Stimulated activated naive B cell treated with anti-CD40 and anti-IgM and Interleukin-4, amounts not matched to agents 10 μg/mL and 1 μg/mL and 100 μg/mL, for 72 hours (primary cell): Measurements from ENCODE around the gene PTP4A2.

Source experiments
- ATAC-seq, 2 donors: fragments of 150-1000 bp; cut with Tn5 transposase; replicated peaks; 2 replicates each; pipeline ENCODE4 v1.10.0; 2021; ENCODE audit warnings: moderate library complexity in 1 of 2
- DNase-seq: peaks from one replicate; pipeline ENCODE4 v3.0.0; 2021
- H3K27ac Mint-ChIP-seq: one replicate; pipeline ENCODE4 v1.8.0; 2022; ENCODE audit warnings: mild to moderate bottlenecking, mixed read lengths
- H3K27me3 Mint-ChIP-seq, 2 donors: one replicate each; pipeline ENCODE4 v1.8.0; 2022; ENCODE audit warnings: mixed read lengths in 2 of 2
- H3K36me3 Mint-ChIP-seq, 2 donors: one replicate each; pipeline ENCODE4 v1.8.0; 2022; ENCODE audit warnings: mixed read lengths in 2 of 2, mild to moderate bottlenecking in 1 of 2
- H3K4me1 Mint-ChIP-seq, 2 donors: one replicate each; pipeline ENCODE4 v1.8.0; 2022; ENCODE audit warnings: mixed read lengths in 2 of 2, mild to moderate bottlenecking in 1 of 2
- H3K4me3 Mint-ChIP-seq, 2 donors: one replicate each; pipeline ENCODE4 v1.8.0; 2022; ENCODE audit warnings: mild to moderate bottlenecking in 2 of 2, mixed read lengths in 2 of 2, moderate library complexity in 1 of 2
- H3K9me3 Mint-ChIP-seq, 2 donors: one replicate each; pipeline ENCODE4 v1.8.0; 2022; ENCODE audit warnings: mixed read lengths in 2 of 2, mild to moderate bottlenecking in 1 of 2

Gene PTP4A2

GRCh38 chr1:31939484-31940329 is 1.5 kb upstream of the PTP4A2 start:
- Mint-ChIP-seq H3K27me3 (no peaks in the 10 kb centered on the region), H3K9me3 (no peaks in the 10 kb centered on the region), H3K27ac (peak overlapping the region; percentile 92), H3K36me3 (peaks cover 14 to 21% of the 10 kb centered on the region in 2 donors), H3K4me1 (peaks cover 44 to 81% of the 10 kb centered on the region in 2 donors), H3K4me3 (peak overlapping the region; percentile 36 to 64)
- DNase-seq, result peak; percentile 79
- peak; percentile 54 to 55 for ATAC-seq

DNA sequence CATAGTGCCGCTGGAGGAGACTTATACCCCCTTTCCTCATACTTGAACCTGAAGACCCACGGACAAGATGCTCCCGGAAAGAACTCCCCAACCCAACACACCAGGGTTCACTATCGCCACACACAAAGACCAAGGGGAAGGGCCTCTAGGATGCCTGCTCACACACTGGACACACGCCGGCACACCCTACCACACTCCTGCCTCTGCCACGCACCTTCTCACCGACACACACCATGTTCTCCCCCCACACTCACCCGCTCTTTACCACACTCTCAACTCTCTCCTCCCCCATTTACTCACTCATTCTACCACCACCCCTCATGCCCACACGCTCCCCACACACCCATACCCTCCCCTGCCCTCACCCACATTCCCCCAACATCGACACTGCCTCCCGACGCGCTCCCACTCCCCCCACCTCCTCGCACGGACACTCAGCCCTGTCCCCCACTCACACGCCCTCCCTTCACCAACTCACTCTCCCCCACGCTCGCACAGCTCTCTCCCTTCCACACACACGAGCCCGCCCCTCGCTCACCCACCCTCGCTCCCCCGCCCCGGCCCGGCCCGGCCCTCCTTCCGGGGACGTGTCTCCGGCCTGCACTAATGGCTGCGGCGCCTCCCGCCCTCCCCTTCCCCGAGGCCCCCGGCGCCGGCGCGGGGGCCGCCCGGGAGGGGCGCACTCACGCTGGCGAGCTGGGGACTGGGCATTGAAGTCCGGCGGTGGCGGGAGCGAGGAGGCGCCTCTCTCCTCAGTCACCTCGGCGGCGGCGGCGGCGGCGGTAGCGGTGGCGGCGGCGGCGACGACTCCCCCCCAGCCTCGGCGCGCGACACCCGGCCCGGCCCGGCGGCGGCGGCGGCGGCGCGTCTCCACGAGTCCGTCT is 626 bp downstream of the PTP4A2 start:
- Mint-ChIP-seq H3K27ac (peak overlapping the region; percentile 96), H3K27me3 (no peaks in the 10 kb centered on the region), H3K4me1 (peaks cover 40 to 83% of the 10 kb centered on the region in 2 donors), H3K9me3 (no peaks in the 10 kb centered on the region), H3K36me3 (peaks cover 16 to 25% of the 10 kb centered on the region in 2 donors), H3K4me3 (peak overlapping the region; percentile 98 to 100)
- ATAC-seq, result peak; percentile 36 to 48
- peak; percentile 45 for DNase-seq

DNA sequence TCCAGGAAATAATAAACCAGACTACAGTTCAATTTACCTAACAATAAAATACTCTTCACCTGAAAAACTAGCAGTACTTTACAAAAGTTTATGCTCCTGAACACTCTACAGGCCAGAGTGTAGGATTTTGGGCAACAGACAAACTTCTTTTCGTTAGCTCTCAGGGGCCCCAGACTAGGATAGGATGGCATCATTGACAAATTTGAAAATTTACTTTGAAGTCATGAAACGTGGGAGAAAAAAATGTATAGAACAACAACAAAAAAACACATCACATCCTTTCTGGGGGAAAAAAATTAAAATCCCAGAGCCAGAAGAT is 1.2 kb downstream of the PTP4A2 start:
- Mint-ChIP-seq H3K9me3 (no peaks in the 10 kb centered on the region), H3K4me1 (peaks cover 37 to 83% of the 10 kb centered on the region in 2 donors), H3K27ac (peak overlapping the region; percentile 96), H3K27me3 (no peaks in the 10 kb centered on the region), H3K4me3 (peak overlapping the region; percentile 98 to 100), H3K36me3 (peaks cover 17 to 25% of the 10 kb centered on the region in 2 donors)
- no peak for DNase-seq
- no peak for ATAC-seq

DNA sequence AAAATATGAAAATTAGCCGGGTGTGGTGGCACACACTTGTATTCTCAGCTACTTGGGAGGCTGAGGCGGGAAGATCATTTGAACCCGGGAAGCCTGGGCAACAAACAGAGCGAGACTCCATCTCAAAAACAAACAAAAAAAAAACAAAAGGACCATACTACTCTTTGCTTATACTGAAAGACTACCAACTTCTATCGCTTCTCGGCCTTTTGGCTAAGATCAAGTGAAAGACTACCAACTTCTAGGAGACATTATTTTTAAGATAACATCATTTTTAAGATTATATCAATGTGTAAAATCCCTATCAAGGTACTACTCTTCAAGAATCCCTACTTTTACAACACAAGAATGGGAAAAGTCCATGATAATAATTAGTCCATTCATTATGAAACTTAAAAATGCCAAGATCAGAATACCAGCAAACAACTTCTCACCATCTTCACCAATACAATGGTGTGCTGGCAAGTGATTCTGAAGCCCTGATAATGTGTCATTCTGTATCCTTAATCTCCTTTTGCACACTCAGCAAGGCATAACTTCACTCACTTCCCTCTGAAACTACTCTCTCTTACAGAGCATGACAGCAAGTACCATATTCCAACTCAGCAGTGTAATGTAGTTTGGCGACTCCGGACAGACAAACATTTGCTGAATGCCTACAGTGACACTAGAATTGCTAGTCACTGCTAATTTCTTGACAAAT is 1.7 kb downstream of the PTP4A2 start:
- DNase-seq (no peak), ATAC-seq (peak; percentile 32 to 41)
- Mint-ChIP-seq H3K4me3 (peak overlapping the region; percentile 98 to 100), H3K4me1 (peaks cover 41 to 85% of the 10 kb centered on the region in 2 donors), H3K36me3 (peaks cover 17 to 30% of the 10 kb centered on the region in 2 donors), H3K27ac (peak overlapping the region; percentile 96), H3K27me3 (no peaks in the 10 kb centered on the region), H3K9me3 (no peaks in the 10 kb centered on the region)

GRCh38 chr1:31934706-31935629 is 3.2 kb downstream of the PTP4A2 start:
- peaks cover 46 to 92% of the 10 kb centered on the region in 2 donors for H3K4me1 Mint-ChIP-seq
- peak overlapping the region; percentile 94 for H3K27ac Mint-ChIP-seq
- H3K9me3 Mint-ChIP-seq, result no peaks in the 10 kb centered on the region
- ATAC-seq, result no peak
- H3K4me3 Mint-ChIP-seq, result peak overlapping the region; percentile 85 to 100
- DNase-seq, result no peak
- H3K36me3 Mint-ChIP-seq, result peaks cover 19 to 38% of the 10 kb centered on the region in 2 donors
- H3K27me3 Mint-ChIP-seq, result no peaks in the 10 kb centered on the region

GRCh38 chr1:31932491-31933316 is 5.5 kb downstream of the PTP4A2 start:
- ATAC-seq (peak in 1 of 2 donors; percentile 28), DNase-seq (no peak)
- Mint-ChIP-seq H3K9me3 (no peaks in the 10 kb centered on the region), H3K4me3 (peak overlapping the region; percentile 69 to 79), H3K27me3 (no peaks in the 10 kb centered on the region), H3K27ac (peak overlapping the region; percentile 94), H3K4me1 (peaks cover 35 to 86% of the 10 kb centered on the region in 2 donors), H3K36me3 (peaks cover 20 to 46% of the 10 kb centered on the region in 2 donors)

DNA sequence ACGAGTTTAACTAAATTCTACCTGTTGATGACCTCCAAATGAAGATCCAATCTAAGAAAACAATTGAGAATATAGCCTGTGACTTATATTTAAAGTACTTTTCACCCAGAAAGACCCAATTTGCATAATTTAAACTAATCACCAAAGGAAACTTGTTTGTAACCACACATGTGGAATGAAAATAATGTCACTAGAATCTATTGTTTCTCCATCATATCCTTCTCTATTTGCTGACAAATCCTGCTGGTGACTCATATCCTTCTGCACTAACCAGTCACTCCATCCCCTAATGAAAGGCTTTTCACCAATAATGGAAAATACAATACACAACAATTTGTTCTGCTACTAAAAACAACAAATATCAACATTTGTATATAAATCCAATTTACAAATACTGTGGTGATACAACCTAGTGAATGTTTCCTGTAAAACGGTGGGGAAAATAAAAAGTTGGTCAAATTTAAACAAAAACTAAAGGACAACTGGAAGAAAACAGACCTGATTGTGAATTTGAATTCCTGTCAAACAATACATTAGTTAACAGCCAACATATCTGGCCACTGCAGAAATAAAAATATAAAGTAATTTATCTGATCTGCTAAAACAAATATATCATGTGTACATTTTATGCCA is 6.5 kb downstream of the PTP4A2 start:
- Mint-ChIP-seq H3K4me1 (peaks cover 41 to 87% of the 10 kb centered on the region in 2 donors), H3K9me3 (no peaks in the 10 kb centered on the region), H3K36me3 (peaks cover 18 to 40% of the 10 kb centered on the region in 2 donors), H3K27me3 (no peaks in the 10 kb centered on the region), H3K4me3 (peak overlapping the region in 1 of 2 donors; percentile 29), H3K27ac (peak overlapping the region; percentile 65)
- no peak for ATAC-seq
- DNase-seq, result no peak

DNA sequence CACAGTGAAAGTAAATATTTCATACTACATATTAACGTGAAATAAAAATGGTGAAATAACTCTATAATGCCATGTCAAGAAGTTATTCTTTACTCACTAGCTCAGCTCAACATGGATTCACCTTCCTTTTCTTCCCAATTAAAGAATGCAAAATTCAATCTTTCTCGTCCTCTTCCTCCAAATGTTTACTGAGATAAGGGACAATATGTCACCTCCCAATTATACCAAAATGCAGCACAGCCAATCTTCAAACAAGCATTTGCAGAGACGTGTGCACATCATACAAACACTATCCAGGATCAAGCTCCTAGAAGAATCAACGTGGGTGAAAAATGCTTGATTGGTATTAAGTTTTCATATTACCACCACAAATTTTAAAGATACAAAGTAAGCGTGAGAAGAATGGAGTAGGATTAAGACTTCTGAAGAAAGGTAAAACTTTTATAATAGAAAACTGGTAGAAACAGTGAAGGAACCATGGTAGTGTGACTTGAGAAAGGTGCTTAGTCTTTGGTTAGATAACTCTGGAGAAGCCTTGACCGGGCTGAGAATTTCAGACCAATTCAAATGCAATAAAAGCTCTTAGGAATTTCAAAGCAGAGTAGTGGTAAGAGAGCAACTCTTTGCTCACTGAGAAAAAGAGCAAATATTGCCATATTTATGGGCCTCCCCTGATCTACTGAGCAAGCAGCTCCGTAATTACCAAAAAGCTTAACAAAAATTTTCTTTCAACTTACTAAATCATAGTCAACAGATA is 7.2 kb downstream of the PTP4A2 start:
- H3K36me3 Mint-ChIP-seq, result peaks cover 16 to 39% of the 10 kb centered on the region in 2 donors
- ATAC-seq, result no peak
- H3K4me1 Mint-ChIP-seq, result peaks cover 43 to 87% of the 10 kb centered on the region in 2 donors
- no peaks in the 10 kb centered on the region for H3K9me3 Mint-ChIP-seq
- H3K27ac Mint-ChIP-seq, result peak overlapping the region; percentile 65
- H3K4me3 Mint-ChIP-seq, result peak overlapping the region; percentile 56 to 64
- H3K27me3 Mint-ChIP-seq, result no peaks in the 10 kb centered on the region
- no peak for DNase-seq

GRCh38 chr1:31927661-31927980 is 10.5 kb downstream of the PTP4A2 start:
- no peak overlapping the region for H3K27ac Mint-ChIP-seq
- H3K4me3 Mint-ChIP-seq, result peak overlapping the region; percentile 13 to 14
- ATAC-seq (no peak), DNase-seq (no peak)
- peaks cover 41 to 76% of the 10 kb centered on the region in 2 donors for H3K4me1 Mint-ChIP-seq
- H3K27me3 Mint-ChIP-seq, result no peaks in the 10 kb centered on the region
- H3K36me3 Mint-ChIP-seq, result peaks cover 14 to 35% of the 10 kb centered on the region in 2 donors
- H3K9me3 Mint-ChIP-seq, result no peaks in the 10 kb centered on the region

- ATAC-seq, result no peak
- peaks cover 13 to 37% of the 10 kb centered on the region in 2 donors for H3K36me3 Mint-ChIP-seq
These were observed 11.1 kb downstream of the PTP4A2 start for GRCh38 chr1:31926853-31927660.

DNA sequence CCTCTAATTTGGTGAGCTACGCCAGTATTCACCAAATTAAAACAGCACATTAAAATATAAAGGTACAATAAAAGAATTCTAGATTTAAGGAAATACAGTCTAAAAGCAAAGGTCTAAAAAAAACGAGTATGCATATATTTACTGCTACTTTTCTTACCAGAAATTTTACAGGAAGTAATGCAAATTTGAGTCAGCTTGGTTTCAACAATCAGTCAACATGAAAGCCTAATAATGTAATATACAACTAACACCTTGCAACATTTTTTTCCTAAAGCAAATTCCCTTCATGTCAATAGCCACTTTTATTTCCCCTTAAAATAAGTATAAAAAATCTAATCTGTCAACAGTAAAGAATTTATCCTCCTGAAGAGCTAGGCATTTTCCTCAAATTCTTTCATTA is 11.9 kb downstream of the PTP4A2 start:
- Mint-ChIP-seq H3K27ac (peak overlapping the region; percentile 88), H3K9me3 (no peaks in the 10 kb centered on the region), H3K4me3 (peak overlapping the region; percentile 43 to 66), H3K4me1 (peaks cover 40 to 76% of the 10 kb centered on the region in 2 donors), H3K36me3 (peaks cover 16 to 37% of the 10 kb centered on the region in 2 donors), H3K27me3 (no peaks in the 10 kb centered on the region)
- ATAC-seq (peak in 1 of 2 donors; percentile 38), DNase-seq (no peak)

More at GRCh38 chr1:31926853-31927660, 11.1 kb downstream of the PTP4A2 start:
- no peaks in the 10 kb centered on the region for H3K9me3 Mint-ChIP-seq
- DNase-seq, result no peak
- peaks cover 42 to 76% of the 10 kb centered on the region in 2 donors for H3K4me1 Mint-ChIP-seq
- peak overlapping the region; percentile 43 to 66 for H3K4me3 Mint-ChIP-seq
- H3K27ac Mint-ChIP-seq, result peak overlapping the region; percentile 77
- no peaks in the 10 kb centered on the region for H3K27me3 Mint-ChIP-seq
